T-helper 1 cell (primary cell): ENCODE data around the gene MYLK4.

Experiments
- DNase-seq, 5 donors: peaks; one replicate each; pipeline ENCODE4 v3.0.0-alpha.2; 2012 to 2020

The MYLK4 gene

DNA sequence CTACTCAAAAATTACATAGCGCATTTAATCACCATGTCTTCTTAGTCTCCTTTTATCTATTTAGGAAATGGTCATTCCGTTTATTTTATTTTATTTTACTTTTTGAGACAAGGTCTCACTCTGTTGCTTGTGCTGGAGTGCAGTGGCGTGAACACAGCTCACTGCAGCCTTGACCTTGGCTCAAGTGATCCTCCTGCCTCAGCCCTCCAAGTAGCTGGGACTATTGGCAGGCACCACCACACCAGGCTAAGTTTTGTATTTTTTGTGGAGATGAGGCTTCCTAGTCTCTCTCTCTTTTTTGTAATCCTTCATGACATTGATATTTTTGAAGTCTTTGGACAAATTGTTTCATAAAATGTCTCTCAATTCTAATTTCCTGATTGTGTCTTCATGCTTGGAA, 4.7 kb upstream of the MYLK4 start:
- no peak for DNase-seq

DNA sequence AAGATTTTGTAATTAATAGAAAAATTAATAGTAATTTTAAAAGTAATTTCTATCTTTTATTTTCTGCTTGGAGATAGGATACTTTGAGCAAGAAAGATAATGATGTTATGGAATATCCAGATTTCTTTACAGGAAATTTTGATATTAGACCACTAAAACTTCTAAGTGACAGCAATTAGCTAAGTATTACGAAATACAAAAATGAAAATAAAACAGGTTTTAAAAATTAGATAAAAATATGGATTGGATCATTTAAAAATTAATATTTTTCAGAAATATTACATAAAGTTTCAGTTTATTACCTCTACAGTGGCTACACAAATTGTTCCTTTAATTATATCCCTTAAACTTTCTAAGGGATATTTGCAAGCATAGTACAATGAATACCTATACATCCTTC, 4.2 kb upstream of the MYLK4 start:
- no peak for DNase-seq

DNA sequence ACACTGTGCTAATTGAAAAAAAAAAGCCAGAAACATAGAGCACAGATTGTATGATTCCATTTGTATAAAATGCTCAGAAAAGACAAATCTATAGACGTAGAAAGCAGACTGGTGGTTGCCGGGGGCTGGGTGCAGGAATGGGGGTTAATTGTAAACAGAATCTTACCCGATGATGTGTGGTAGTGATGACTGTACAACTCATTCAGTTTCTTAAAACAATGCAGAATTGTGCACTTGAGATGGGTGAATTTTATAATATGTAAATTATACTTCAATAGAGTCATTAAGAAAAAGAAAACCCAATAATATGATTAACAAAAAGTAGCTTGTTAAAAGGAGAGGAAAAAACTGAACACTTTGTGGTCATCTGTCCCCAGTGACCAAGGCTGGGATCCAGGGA, 3.7 kb upstream of the MYLK4 start:
- no peak for DNase-seq

DNA sequence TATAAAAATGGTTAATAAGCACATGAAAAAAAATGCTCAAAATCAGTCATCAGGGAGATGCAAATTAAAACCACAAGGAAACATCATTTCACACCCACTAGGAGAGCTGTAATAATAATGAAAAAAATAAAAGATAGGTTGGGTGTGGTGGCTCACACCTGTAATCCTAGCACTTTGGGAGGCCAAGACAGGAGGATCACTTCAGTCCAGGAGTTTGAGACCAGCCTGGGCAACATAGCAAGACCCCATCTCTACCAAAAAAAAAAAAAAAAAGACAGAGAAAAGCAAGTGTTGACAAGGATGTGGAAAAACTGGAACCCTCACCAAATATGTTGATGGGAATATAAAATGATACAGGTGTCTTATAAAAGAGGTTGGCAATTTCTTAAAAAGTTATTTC, 3.0 kb upstream of the MYLK4 start:
- no peak for DNase-seq

DNA sequence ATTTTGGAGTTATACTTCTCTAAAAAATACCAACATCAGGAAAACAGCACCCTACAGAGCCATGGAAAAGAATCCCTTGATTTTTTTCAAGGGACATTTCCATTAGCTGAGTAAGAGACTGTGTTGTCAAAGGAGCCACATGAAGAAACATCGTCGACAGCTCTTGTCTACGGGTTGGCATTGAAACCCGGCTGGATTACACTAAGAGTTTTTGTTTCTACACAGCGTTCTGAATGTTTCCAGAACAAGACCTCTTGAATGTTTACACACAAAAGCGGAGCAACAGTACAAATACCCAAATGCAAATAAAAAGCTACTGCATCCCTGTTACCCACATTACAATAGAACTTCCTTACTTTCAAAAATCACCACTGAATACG, 2.4 kb upstream of the MYLK4 start:
- no peak for DNase-seq

DNA sequence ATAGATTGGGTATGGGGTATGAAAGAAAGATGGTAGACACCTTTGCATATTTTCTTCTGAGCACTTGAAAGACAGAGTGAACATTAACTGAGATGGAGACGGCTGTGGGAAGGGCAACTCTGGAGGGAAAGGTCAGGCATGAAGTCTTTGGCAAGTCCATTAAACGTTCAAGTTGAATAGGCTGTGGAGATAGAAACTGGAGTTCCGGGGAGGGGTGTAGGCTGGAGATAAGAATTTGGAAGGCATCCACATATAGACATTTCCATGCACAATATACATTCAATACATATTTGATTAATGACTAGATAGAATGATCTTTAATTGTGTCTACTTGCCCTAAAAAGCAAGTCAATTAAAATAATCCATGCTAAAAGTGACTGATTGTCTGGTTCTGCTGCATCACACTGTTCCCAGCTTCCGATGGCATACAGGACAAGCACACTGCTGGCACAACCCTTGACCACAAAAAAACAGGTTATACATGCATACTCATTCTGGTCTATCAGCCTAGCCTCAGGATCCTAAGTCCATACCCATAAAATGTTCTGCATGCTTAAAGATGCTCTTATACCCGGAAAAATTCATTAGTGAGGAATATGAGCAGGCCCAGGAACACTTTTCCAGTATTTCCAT, 1.9 kb upstream of the MYLK4 start:
- DNase-seq = no peak

DNA sequence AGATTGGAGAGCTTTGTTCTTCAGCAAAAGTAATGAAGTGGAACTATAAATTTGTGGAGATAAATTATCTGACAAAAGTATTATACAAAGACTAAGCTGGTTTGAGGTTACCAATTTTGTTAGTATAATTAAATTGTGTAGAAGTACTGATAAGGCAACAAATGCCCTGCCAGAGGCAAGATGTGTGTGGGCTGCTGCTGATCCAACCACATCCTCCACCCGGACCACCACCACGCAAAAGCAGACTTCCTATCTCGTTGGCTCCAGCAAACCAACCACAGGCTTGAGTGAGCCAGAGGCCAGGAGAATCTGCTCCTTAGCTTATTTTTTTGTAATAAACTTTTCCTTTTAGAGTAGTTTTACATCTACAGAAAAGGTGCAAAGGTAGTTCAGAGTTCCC, 1.1 kb upstream of the MYLK4 start:
- no peak for DNase-seq

DNA sequence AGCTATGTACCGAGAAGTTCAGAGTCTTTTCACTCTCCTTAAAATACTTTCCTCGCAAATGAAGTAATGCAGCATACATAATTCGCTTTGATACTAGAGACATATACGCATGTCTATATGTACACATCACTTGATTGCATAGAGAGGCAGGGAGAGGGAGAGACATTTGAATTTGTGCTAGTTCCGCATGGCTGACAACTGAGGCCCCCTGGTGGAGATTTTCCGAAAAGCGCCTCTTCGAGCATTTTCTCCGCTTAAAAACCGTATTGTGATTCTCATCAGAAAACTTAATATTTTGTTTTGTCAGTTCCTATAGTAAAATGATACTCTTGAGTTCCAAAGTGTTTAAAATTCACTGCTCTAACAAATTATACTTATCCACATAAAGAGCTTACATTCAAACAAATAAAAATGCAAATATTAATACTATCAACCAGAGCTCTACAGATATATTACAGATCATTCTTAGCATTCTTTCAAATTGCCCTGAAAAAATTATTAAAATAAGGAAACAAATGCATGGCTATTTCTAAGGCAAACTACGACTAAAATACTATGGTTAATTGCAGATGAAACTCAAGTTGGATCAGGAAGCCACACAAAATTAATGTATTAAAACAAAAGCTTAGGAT, 637 bp downstream of the MYLK4 start:
- DNase-seq = peak; percentile 27 to 61 (median 41)

DNA sequence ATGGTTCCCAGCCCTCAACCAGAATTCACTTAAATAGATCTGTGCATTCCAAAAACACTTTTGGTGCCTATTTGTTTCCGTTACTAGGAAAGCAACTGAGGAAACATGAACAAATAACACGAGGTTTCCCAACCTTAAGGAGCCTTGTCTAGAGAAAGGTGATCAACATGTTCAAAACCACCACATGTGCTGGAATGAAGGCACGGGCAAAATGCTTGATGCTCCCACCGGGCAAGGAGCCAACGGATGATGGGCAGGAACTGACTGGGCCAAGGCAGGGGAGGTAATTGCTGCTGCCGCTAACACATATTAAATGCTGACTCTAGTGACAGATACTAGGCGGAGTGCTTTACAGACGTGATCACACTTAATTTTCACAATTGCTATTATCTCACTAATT, 2.5 kb downstream of the MYLK4 start:
- DNase-seq = no peak

DNA sequence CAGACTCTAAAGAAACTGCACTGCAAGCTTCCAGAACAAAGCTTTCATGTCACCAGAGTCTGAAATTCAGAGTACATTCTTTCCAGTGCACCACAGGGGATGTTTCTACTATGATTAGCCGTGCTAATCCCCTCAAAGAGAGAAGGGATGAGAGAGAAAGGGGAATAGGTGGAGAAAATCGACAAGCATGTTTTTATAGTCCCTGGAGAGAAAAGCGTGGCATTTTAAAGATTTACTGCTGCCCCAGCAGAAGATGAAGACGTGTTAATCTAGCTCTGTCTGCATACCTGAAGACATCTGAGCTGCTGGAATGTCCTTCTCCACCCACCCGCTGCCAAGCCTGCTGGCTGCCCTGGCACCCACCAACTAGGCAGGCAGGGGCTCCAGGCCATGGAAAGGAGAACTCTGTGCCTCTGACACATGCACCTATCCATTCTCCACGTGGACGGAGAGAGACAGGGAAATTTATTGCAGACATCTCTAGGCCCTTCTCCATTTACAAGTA, 4.1 kb downstream of the MYLK4 start:
- DNase-seq = no peak

DNA sequence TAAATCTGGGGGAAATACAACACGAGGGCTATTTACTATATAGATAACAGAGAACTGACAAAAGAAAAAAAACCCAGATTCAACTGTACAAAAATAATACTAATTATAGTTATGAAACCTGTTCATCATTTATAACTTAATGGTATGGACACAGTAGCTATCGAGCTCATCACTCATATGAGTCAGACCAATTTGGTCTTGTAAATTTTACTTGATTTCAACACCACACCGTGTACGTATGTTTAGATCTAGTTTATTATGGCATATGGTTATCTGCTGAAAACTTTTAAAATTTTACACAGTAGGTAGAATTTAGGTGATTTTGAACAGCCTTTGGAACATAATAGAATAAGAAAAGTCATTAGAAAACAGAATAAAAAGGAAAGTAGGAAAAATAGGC, 5.5 kb downstream of the MYLK4 start:
- no peak for DNase-seq

DNA sequence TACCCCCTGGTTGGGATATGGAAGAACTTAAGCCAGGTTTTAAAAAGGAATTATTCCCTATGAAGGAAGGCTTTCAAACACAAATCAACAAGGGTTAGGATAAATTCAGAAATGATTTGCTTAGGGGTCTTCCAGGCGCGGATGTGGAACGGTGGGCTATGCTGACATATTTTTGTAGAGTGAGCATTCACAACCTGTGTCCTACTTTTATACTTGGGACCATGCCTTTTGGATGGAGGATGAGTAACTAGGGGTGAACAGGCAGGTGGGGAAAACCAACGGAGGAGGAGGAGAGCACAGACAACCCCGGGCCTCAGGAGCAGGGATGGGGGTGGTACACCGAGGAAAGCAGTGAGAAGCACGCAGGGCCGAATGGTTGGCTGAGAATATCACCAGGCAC, 5.9 kb downstream of the MYLK4 start:
- no peak for DNase-seq

DNA sequence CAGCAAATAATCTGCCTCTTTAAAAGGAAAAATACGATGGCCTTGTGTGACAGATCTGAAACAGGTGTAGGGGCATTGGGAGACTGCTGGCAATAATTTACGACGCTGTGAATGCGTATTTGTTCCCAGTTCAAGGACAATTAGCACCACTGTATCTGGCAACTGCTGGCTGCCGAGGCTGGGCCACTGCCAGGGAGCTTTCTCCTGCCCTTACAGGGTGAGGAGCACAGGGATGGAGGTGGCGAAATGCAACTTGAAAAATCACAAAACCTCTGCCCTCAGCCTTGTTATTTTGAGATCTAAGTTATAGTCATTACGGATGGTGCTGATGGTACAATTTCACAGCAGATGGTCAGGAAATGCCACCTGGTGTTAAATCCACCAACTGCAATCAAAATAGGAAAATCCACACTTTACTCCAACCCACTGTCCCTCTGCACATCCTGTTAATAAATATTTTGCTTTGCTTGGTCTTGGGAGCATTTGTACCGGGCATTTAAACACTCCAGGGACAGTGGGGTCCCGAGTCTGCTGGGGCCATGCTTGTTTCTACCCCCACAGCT, 6.4 kb downstream of the MYLK4 start:
- DNase-seq = no peak

DNA sequence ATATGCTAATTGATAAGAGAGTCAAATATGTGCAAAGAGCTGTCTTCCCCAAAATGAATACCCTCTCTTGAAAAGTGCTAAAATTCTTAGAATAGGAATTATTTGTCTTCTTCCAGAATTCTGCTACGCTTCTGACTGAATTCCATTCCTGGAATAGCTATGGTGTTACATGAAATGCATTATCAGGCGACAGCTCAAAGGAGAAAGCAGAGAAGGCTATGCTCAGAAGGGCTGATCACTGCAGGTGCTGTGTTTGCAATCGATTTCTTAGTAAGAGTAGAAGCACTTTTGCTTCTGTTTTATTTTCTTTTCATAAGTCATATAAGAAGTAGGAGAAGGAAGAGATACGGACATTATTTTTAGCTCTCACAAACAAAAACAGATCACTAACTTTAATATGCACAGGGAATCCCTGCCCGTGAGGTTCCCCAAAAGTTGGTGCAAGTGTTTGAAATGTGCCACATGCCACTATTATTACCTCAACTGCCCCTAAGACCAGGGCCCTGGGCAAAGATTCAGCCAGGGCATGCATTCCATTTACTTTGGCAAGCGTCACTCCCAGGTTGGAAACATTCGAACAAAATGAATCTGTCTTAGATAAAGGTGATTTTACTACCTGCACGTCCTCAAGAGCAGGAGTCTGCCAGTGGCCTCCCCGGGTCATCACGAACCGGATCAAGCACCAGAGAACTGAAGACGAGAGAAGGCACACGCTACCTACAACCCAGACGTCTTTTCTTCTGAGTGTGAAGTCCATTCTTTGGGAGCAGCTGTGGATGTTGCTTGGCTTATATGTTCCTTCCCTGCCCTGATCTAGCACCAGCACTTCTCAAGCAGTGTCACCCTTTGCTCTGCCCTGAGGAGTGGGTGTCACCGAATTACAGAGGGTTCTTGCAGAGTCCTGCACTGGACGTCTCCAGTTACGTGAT, 7.2 kb downstream of the MYLK4 start:
- DNase-seq = no peak

DNA sequence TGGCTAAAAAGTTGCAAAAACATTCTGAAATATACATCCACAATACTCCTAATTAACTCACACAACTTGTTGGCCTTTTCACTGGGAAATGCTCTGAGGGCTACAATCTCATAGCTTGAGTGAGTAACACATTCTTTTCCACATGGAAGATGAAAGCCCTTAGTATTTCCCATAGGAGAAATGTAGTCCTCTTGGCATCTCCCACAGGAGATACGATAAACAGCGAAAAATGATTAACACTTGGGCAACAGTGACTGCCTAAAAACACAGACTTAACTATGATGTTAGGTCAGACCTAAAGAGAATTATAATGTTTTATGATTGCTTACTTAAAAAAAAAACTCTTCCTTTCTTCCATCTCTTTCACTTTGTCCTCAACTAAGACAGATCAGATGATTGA, 9.0 kb downstream of the MYLK4 start:
- no peak for DNase-seq

DNA sequence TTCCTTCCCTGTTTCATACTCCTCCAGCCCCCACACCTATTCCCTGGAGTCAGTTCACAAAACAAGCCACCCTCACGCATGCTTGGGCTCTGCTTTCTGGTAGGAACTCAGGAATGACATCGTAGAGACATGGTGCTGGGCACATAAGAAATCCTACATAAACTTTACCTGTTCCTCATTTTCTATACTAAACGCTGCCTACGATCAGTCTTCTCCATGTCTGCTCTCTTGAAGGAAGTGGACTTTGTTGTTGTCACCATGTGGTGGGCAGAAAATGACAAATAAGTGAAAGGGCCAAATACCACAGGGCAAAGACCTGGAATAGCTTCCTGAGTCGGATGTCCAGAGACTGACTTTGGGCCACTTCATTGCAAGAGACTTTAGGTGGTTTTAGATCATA, 10.1 kb downstream of the MYLK4 start:
- no peak for DNase-seq

DNA sequence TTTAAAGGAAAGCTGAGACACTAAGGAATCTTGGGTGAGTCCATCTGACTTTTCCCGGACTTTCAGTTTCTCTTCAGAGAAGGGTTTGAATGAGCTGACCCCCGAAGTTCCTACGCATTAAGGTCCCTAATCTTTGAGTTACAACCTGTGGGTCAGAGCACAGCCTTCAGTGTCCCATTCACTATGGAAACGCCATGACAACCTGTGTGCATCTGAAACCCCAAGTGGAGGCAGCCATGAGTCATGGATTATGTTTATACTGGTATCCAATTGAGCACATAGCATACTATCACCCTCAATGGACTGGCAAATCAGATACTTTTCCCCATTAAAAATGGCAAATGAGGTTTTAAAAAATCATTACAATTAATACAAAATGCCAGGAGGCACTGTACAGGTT, 11.4 kb downstream of the MYLK4 start:
- DNase-seq = no peak

DNA sequence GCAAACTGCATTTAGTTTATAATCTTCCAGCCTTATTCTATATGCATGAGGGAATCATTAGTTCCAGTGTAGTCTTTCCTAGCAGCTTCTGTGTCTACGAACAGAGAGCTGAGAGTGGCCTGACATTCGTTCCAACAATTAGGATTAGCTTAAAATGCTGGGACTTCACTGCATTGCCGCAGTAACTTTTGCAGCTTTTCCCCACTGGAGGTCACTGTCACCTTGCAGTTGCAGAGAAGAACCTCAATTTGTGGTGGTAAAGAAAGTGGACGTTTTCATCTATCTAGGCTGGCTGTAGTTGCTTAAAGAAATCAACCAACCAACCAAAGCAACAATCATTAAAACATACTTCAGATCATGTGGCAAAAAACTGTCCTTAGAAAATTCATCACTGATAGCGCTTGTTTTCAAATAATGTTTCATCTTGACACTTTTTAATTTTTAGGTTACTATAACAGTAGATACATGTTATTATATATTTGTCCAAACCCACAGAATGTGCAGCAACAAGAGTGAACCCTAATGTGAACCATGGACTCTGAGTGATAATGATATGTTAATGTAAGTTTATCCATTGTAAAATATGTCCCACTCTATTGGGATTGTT, 12.2 kb downstream of the MYLK4 start:
- peak in 4 of 5 donors; percentile 19 to 50 (median 36) for DNase-seq

DNA sequence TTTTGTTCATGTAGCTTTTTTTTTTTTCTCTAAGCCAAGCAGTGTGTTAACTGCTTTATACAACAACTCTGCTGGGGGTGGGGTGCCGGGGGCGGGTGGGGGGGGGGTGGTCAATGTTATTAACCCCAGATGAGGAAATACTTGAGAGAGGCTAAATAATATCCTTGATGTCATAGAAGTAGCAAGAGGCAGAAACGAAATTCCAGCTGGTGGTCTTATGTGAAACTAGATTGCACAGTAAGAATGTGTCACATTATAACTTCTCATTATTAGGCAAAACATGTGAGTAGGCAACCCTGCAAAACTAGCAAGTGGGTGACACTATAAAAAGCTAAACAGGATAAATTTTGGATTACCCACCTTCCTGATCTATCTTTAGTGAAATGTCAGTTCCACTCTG, 12.8 kb downstream of the MYLK4 start:
- DNase-seq = no peak

DNA sequence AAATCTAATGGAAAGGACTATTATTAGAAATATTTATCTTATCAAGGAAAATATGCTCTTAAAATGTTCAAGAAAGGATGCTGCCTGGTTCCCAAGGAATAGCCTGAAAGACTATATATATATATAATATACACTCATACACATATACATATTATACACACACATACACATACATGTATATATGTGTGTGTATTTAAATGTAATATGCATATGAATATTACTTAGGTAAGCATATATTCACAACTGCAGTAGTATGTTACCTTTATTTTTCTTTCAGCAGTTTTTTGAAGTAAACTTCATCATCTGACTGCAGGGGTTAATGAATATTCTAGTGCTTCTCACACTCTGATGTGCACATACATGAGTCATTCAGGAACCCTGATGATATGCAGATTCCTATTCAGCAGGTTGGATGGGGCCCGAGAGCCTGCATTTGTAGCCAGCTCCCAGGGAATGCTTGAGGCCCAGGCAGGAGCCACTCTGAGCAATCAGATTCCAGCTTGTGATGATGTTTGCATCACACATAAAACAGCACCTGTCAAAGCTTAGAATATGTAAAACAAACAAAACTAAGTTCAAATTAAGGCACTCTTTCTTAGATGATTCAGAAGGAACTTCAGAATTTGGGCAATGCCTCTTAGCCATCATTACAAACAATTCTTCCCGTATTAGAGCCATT, 16.1 kb downstream of the MYLK4 start:
- DNase-seq = no peak

DNA sequence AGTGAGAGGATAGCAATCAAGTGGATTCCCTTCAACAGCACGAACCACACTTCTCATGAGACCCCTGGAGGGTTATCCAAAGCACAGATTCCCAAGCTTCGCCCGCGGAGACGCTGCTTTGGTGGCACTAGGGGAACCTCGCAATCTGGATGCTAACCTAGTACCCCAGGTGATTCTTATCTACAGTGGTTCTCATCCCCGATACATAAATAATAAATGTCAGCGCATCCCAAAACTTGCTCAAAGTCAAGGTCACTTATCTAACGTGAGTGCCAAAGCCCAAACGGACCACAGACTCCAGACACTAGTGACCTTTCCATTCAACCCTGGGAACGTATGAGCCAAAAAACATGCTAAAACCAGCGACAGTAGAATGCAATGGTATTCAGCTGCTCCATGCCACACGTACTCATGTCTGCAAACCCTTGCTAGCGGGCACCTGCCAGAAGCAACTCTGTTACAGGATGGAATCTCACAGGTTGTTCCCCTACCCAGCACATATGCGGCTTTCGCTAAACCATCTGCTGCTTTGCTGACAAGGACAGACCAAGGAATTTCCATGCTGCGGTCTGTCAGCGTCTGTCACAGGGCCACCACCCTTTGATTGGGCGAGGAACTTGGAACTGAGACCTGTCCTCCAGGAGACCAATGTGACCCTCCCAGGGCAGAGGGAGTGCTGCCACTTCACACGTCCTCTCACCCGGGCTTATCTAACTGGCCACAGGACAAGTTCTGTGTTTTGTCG, 16.8 kb downstream of the MYLK4 start:
- DNase-seq = no peak

DNA sequence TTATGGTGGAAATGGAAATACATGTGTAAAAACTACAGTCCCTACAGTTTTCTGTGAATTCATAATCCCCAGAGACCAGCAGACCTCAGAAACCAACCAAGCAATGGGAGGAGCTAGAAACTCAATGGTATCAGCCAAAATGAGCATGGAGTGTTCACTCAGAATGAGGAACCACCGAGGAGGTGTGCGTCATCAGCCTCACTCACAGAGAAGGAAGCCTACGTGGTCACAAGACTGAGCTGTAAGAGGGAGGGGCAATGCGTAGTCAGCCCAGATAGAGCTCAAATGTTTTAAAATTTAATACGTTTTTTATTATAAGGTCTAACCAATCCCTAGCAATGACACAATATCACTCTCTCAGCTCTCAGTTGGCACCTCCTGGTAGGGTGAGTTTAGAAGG, 17.4 kb downstream of the MYLK4 start:
- DNase-seq = peak in 1 of 5 donors; percentile 54
